Measurements from ENCODE around the gene AGMO. TPM values are rescaled to one million over a fixed set of nuclear protein-coding genes. Genes with fewer than 3 reads are reported as not detected.

The AGMO gene
- total RNA-seq, 1 experiment from 2014 or later: not detected

DNA sequence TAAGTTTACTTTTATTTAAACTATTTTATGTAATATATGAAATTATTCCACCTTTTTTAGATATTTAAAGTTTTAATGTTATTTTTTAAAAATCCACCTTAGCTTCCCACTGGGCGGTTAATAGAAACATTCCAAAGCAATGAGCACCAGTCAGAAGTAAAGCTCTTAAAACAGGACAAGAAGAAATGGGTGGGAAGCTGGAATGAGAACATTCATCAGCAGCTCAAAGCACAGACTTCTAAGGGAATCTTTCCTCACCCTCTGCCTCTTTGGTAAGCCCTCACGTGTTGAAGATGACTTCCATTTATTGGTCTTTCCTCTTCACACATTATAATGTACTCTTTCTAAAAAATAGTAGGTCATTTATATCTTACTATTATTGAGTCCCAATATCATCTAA, 3.1 kb downstream of the AGMO start:
- Histone ChIP-seq H3K4me3 (ENCODE audit: low read depth in 2 of 2, low read length in 2 of 2) (no peak overlapping the region), H3K9me3 (ENCODE audit: control insufficient read depth, insufficient read depth, low read depth, low read length) (no peaks in the 10 kb centered on the region), H3K36me3 (ENCODE audit: control insufficient read depth, insufficient read depth, low read length) (no peaks in the 10 kb centered on the region), H3K27ac (ENCODE audit: low read length) (no peak overlapping the region), H3K27me3 (ENCODE audit: control insufficient read depth, insufficient read depth, low read length) (no peaks in the 10 kb centered on the region), H3K4me1 (ENCODE audit: control insufficient read depth, insufficient read depth, low read length) (no peaks in the 10 kb centered on the region; the same call in 1 of the 2 replicates)
- BruUV-seq (replicated peaks): no TSS peak
- in situ Hi-C loops (cut with HindIII; ENCODE audit: low pct_unique_long_range_greater_than_20kb, low sequenced_read_pairs) (no loop called here), intact Hi-C loops (cut with micrococcal nuclease; ENCODE audit: unreplicated experiment) (no loop called here)
- CTCF ChIA-PET: interaction anchor here (1.0 kb wide), 1 partner anchor 247 kb away, joined by 3 read pairs; no protein-coding TSS in a partner anchor
- POLR2A ChIA-PET: no interaction called here
- TF ChIP-seq SIN3A (IDR thresholded peaks at IDR 0.05; ENCODE audit: borderline replicate concordance, insufficient read depth, low read depth, low read length) (no peak), TCF7L2 (IDR thresholded peaks at IDR 0.05; ENCODE audit: low read depth, low read length) (no peak)
- DNase-seq (ENCODE audit: low read depth, low spot score) (no peak), ATAC-seq (no peak)

DNA sequence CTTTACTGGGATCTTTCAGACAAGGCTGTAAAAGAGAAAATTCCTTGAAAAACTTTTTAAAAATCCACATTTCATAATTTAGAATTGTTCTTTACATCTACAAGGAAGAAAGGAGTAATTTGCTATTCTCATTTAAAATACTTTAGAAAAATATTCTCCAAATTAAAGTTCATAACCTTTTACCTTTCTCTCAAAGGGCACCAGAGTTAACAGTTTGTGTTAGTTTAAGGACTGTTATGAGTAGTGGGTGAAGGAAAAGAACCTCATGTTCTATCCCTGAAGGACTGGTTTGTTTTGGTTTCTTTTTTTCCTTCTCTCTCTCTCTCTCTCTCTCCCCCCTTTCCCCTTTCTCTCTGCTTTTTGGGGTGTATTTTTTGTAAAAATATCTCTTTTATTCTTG, 4.1 kb downstream of the AGMO start:
- H3K4me3 ChIP-seq (ENCODE audit: low read depth in 2 of 2, low read length in 2 of 2): no peak overlapping the region
- in situ Hi-C loops (cut with HindIII; ENCODE audit: low pct_unique_long_range_greater_than_20kb, low sequenced_read_pairs) (no loop called here), intact Hi-C loops (cut with micrococcal nuclease; ENCODE audit: unreplicated experiment) (no loop called here)
- H3K9me3 ChIP-seq (ENCODE audit: control insufficient read depth, insufficient read depth, low read depth, low read length): no peaks in the 10 kb centered on the region
- no TSS peak for BruUV-seq (replicated peaks)
- ATAC-seq (no peak), DNase-seq (ENCODE audit: low read depth, low spot score) (no peak)
- TF ChIP-seq TCF7L2 (IDR thresholded peaks at IDR 0.05; ENCODE audit: low read depth, low read length) (no peak), SIN3A (IDR thresholded peaks at IDR 0.05; ENCODE audit: borderline replicate concordance, insufficient read depth, low read depth, low read length) (no peak), POLR2AphosphoS5 (IDR thresholded peaks at IDR 0.05; ENCODE audit: low read depth, low read length) (no peak)
- TF ChIP-seq, protein P1, sequence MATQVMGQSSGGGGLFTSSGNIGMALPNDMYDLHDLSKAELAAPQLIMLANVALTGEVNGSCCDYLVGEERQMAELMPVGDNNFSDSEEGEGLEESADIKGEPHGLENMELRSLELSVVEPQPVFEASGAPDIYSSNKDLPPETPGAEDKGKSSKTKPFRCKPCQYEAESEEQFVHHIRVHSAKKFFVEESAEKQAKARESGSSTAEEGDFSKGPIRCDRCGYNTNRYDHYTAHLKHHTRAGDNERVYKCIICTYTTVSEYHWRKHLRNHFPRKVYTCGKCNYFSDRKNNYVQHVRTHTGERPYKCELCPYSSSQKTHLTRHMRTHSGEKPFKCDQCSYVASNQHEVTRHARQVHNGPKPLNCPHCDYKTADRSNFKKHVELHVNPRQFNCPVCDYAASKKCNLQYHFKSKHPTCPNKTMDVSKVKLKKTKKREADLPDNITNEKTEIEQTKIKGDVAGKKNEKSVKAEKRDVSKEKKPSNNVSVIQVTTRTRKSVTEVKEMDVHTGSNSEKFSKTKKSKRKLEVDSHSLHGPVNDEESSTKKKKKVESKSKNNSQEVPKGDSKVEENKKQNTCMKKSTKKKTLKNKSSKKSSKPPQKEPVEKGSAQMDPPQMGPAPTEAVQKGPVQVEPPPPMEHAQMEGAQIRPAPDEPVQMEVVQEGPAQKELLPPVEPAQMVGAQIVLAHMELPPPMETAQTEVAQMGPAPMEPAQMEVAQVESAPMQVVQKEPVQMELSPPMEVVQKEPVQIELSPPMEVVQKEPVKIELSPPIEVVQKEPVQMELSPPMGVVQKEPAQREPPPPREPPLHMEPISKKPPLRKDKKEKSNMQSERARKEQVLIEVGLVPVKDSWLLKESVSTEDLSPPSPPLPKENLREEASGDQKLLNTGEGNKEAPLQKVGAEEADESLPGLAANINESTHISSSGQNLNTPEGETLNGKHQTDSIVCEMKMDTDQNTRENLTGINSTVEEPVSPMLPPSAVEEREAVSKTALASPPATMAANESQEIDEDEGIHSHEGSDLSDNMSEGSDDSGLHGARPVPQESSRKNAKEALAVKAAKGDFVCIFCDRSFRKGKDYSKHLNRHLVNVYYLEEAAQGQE (IDR thresholded peaks at IDR 0.05; ENCODE audit: insufficient read depth in 1 of 2, low read depth in 2 of 2, low read length in 1 of 2): no peak
- TF ChIP-seq, protein P2, sequence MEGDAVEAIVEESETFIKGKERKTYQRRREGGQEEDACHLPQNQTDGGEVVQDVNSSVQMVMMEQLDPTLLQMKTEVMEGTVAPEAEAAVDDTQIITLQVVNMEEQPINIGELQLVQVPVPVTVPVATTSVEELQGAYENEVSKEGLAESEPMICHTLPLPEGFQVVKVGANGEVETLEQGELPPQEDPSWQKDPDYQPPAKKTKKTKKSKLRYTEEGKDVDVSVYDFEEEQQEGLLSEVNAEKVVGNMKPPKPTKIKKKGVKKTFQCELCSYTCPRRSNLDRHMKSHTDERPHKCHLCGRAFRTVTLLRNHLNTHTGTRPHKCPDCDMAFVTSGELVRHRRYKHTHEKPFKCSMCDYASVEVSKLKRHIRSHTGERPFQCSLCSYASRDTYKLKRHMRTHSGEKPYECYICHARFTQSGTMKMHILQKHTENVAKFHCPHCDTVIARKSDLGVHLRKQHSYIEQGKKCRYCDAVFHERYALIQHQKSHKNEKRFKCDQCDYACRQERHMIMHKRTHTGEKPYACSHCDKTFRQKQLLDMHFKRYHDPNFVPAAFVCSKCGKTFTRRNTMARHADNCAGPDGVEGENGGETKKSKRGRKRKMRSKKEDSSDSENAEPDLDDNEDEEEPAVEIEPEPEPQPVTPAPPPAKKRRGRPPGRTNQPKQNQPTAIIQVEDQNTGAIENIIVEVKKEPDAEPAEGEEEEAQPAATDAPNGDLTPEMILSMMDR (IDR thresholded peaks at IDR 0.05): no peak
- H3K27me3 ChIP-seq (ENCODE audit: control insufficient read depth, insufficient read depth, low read length): no peaks in the 10 kb centered on the region
- no peaks in the 10 kb centered on the region; the same call in 1 of the 2 replicates for H3K4me1 ChIP-seq (ENCODE audit: control insufficient read depth, insufficient read depth, low read length)
- CTCF ChIA-PET: interaction anchor here (1.0 kb wide), 1 partner anchor 245 kb away, joined by 3 read pairs; no protein-coding TSS in a partner anchor
- H3K27ac ChIP-seq (ENCODE audit: low read length): no peak overlapping the region
- H3K36me3 ChIP-seq (ENCODE audit: control insufficient read depth, insufficient read depth, low read length): no peaks in the 10 kb centered on the region
- POLR2A ChIA-PET: no interaction called here

DNA sequence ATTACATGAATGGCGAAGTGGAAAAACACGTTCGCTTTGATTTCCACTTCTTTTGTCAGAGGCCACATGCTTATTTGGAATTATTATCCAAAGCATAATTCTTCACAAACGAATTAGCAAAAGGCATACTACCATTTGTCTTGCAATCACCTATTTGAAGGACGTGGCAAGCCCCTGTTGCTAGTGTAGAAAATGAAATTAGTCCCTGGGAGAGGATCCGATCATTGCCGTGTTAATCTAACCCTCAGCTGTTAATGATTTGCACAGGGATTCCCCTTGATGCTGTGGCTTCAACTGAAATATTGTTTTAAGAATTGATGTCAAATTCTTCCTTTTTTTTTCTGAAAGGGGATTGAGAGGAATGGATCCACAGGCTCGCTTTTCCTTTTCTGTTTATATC, 4.6 kb downstream of the AGMO start:
- ATAC-seq: no peak
- no peak for DNase-seq (ENCODE audit: low read depth, low spot score)
- Histone ChIP-seq H3K27me3 (ENCODE audit: control insufficient read depth, insufficient read depth, low read length) (no peaks in the 10 kb centered on the region), H3K4me1 (ENCODE audit: control insufficient read depth, insufficient read depth, low read length) (no peaks in the 10 kb centered on the region; the same call in 1 of the 2 replicates), H3K9me3 (ENCODE audit: control insufficient read depth, insufficient read depth, low read depth, low read length) (no peaks in the 10 kb centered on the region), H3K4me3 (ENCODE audit: low read depth in 2 of 2, low read length in 2 of 2) (no peak overlapping the region), H3K36me3 (ENCODE audit: control insufficient read depth, insufficient read depth, low read length) (no peaks in the 10 kb centered on the region), H3K27ac (ENCODE audit: low read length) (no peak overlapping the region)
- ChIA-PET POLR2A (no interaction called here), CTCF (no interaction called here)
- BruUV-seq (replicated peaks): no TSS peak
- in situ Hi-C loops (cut with HindIII; ENCODE audit: low pct_unique_long_range_greater_than_20kb, low sequenced_read_pairs) (no loop called here), intact Hi-C loops (cut with micrococcal nuclease; ENCODE audit: unreplicated experiment) (no loop called here)
- TF ChIP-seq TCF7L2 (IDR thresholded peaks at IDR 0.05; ENCODE audit: low read depth, low read length): no peak
- TF ChIP-seq POLR2AphosphoS5 (IDR thresholded peaks at IDR 0.05; ENCODE audit: low read depth, low read length): no peak
- TF ChIP-seq SIN3A (IDR thresholded peaks at IDR 0.05; ENCODE audit: borderline replicate concordance, insufficient read depth, low read depth, low read length): no peak
- TF ChIP-seq, protein P2 (IDR thresholded peaks at IDR 0.05): no peak
- TF ChIP-seq, protein P1 (IDR thresholded peaks at IDR 0.05; ENCODE audit: insufficient read depth in 1 of 2, low read depth in 2 of 2, low read length in 1 of 2): no peak

Data from Panc1 (cell line).